SK-N-SH treated with all-trans-retinoic acid at 6 μM for 48 hours (cell line): Measurements from ENCODE around the gene RAB3B.

Experiments used
- ATAC-seq: fragments of 200-7000 bp; cut with Tn5 transposase; 3 replicates; pipeline ENCODE4 v1.9.1; 2020; ENCODE audit warnings: mild to moderate bottlenecking, moderate library complexity
- ARNTL ChIP-seq: fragments of 450-650 bp; formaldehyde crosslinking; IDR thresholded peaks from 2 replicates; pipeline ENCODE4 v1.5.0; 2020; ENCODE audit warnings: low read depth, mild to moderate bottlenecking, moderate library complexity, borderline replicate concordance
- BACH2 ChIP-seq: fragments of 250-450 bp; sonication (Bioruptor Pico); IDR thresholded peaks from 2 replicates; pipeline ENCODE4 v1.9.0; 2021; ENCODE audit warnings: mild to moderate bottlenecking, borderline replicate concordance
- CREB5 ChIP-seq: fragments of 250-450 bp; sonication (Bioruptor Pico); IDR thresholded peaks from 2 replicates; pipeline ENCODE4 v1.5.1; 2020; ENCODE audit warnings: low read depth, mild to moderate bottlenecking, moderate library complexity
- CSDC2 ChIP-seq: fragments of 250-450 bp; sonication (Bioruptor Pico); IDR thresholded peaks from 2 replicates; pipeline ENCODE4 v1.5.0; 2020; ENCODE audit warnings: mild to moderate bottlenecking, moderate library complexity
- CSRNP3 ChIP-seq: fragments of 250-450 bp; sonication (Bioruptor Pico); IDR thresholded peaks from 2 replicates; pipeline ENCODE4 v1.5.1; 2021; ENCODE audit warnings: mild to moderate bottlenecking, moderate library complexity
- ESRRG ChIP-seq: fragments of 250-450 bp; sonication (Bioruptor Pico); IDR thresholded peaks from 2 replicates; pipeline ENCODE4 v1.6.1; 2021; ENCODE audit warnings: mild to moderate bottlenecking
- GLIS3 ChIP-seq: fragments of 250-450 bp; sonication (Bioruptor Pico); IDR thresholded peaks from 2 replicates; pipeline ENCODE4 v1.5.0; 2020; ENCODE audit warnings: mild to moderate bottlenecking, moderate library complexity
- ISL1 ChIP-seq: fragments of 250-450 bp; sonication (Bioruptor Pico); IDR thresholded peaks from 2 replicates; pipeline ENCODE4 v2.1.2; 2022; ENCODE audit warnings: mild to moderate bottlenecking, moderate library complexity
- OSR1 ChIP-seq: fragments of 250-450 bp; sonication (Bioruptor Pico); IDR thresholded peaks from 2 replicates; pipeline ENCODE4 v1.8.0; 2022; ENCODE audit warnings: moderate library complexity, mild to moderate bottlenecking, inconsistent platforms
- PATZ1 ChIP-seq: fragments of 250-450 bp; sonication (Bioruptor Pico); IDR thresholded peaks from 2 replicates; pipeline ENCODE4 v1.8.0; 2020; ENCODE audit warnings: mild to moderate bottlenecking, moderate library complexity, borderline replicate concordance
- PPARA ChIP-seq: fragments of 250-450 bp; sonication (Bioruptor Pico); IDR thresholded peaks from 2 replicates; pipeline ENCODE4 v1.5.0; 2020; ENCODE audit warnings: mild to moderate bottlenecking, borderline replicate concordance
- RARB ChIP-seq: fragments of 250-450 bp; sonication (Bioruptor Pico); IDR thresholded peaks from 2 replicates; pipeline ENCODE4 v1.8.0; 2021; ENCODE audit warnings: mild to moderate bottlenecking, moderate library complexity
- SNAI2 ChIP-seq: fragments of 250-450 bp; sonication (Bioruptor Pico); IDR thresholded peaks from 2 replicates; pipeline ENCODE4 v1.5.0; 2020; ENCODE audit warnings: mild to moderate bottlenecking, moderate library complexity
- TCF4 ChIP-seq: fragments of 250-450 bp; sonication (Bioruptor Pico); IDR thresholded peaks from 2 replicates; pipeline ENCODE4 v1.8.0; 2021; ENCODE audit warnings: mild to moderate bottlenecking, moderate library complexity, borderline replicate concordance
- TOX ChIP-seq: fragments of 250-450 bp; sonication (Bioruptor Pico); IDR thresholded peaks from 2 replicates; pipeline ENCODE4 v1.8.0; 2021; ENCODE audit warnings: mild to moderate bottlenecking, moderate library complexity, borderline replicate concordance
- ZC3H10 ChIP-seq: fragments of 250-450 bp; sonication (Bioruptor Pico); IDR thresholded peaks from 2 replicates; pipeline ENCODE4 v1.5.1; 2021; ENCODE audit warnings: mild to moderate bottlenecking, moderate library complexity
- ZFP3 ChIP-seq: fragments of 250-450 bp; sonication (Bioruptor Pico); IDR thresholded peaks from 2 replicates; pipeline ENCODE4 v1.5.0; 2020; ENCODE audit warnings: mild to moderate bottlenecking, moderate library complexity
- ZFP30 ChIP-seq: fragments of 450-650 bp; formaldehyde crosslinking; IDR thresholded peaks from 2 replicates; pipeline ENCODE4 v1.5.0; 2022; ENCODE audit warnings: mild to moderate bottlenecking, moderate library complexity
- ZNF565 ChIP-seq: fragments of 450-650 bp; formaldehyde crosslinking; conservative IDR thresholded peaks from 2 replicates; pipeline ENCODE4 v1.5.0; 2020; ENCODE audit warnings: low read depth, mild to moderate bottlenecking, moderate library complexity
- ZNF70 ChIP-seq: fragments of 450-650 bp; formaldehyde crosslinking; IDR thresholded peaks from 2 replicates; pipeline ENCODE4 v1.5.0; 2020; ENCODE audit warnings: mild to moderate bottlenecking, moderate library complexity
- ZNF8 ChIP-seq: fragments of 450-650 bp; formaldehyde crosslinking; IDR thresholded peaks from 2 replicates; pipeline ENCODE4 v1.5.0; 2020; ENCODE audit warnings: mild to moderate bottlenecking, moderate library complexity

The RAB3B gene

GRCh38 chr1:52026278-52026677 lies 35.8 kb upstream of the RAB3B start (continued):
- TF ChIP-seq CSRNP3 (CRISPR knock-in tag) = no peak
- no peak for TF ChIP-seq BACH2 (CRISPR knock-in tag)
- no peak for TF ChIP-seq PPARA
- no peak for TF ChIP-seq SNAI2 (CRISPR knock-in tag)
- no peak for TF ChIP-seq GLIS3 (CRISPR knock-in tag)

DNA sequence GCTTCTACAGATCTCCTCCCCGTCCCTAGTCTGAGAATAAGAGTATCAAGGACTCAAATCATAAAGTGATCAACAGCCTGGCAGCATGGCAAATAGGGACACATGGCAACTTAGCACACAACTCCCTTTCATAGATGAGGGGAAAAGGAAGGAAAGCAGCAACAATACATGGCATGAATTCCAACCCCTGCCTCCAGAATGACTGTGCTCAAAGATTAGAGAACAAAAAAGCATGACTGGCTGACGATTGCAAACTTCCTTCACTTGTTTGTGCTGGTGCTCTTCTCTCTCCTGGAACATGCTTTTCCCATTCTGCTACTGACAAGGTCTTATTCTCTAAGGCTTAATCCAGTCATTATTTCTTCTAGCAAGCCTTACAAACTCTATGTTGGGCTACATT lies 31.6 kb upstream of the RAB3B start:
- no peak for ATAC-seq
- TF ChIP-seq BACH2 (CRISPR knock-in tag) (no peak), OSR1 (CRISPR knock-in tag) (no peak), ZFP3 (CRISPR knock-in tag) (no peak), ZFP30 (CRISPR knock-in tag) (no peak), PATZ1 (no peak), ESRRG (CRISPR knock-in tag) (no peak), ZNF70 (CRISPR knock-in tag) (no peak), TCF4 (CRISPR knock-in tag) (no peak), ZNF565 (CRISPR knock-in tag) (no peak), ISL1 (CRISPR knock-in tag) (no peak), CREB5 (CRISPR knock-in tag) (no peak), RARB (CRISPR knock-in tag) (no peak)

DNA sequence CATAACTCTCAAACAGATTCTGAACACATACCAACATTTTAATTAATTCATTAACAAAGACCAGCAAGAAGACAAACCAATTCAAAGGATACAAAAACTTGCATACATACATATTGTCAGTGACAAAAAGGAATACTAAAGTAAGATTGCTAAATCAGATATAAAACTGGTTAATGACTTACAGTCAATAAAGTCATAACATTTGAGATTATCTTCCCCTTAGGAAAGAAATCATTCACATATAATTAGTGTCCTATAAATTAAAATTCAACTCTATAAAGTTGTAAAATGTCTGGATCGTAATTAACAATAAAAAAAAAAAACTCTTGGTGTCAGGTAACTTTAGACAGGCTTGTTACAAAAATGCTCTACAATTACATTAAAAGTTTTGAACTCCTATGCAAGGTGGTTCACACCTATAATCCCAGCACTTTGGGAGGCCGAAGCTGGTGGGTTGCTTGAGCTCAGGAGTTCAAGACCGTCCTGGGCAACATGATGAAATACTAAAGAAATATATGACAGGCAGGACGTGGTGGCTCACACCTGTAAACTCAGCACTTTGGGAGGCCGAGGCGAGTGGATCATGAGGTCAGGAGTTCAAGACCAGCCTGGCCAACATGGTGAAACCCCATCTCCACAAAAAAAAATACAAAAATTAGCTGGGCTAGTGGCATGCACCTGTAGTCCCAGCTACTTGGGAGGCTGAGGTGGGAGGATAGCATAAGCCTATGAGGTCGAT lies 17.7 kb upstream of the RAB3B start:
- no peak for ATAC-seq
- TF ChIP-seq ZNF70 (CRISPR knock-in tag) (no peak), PATZ1 (no peak), ZC3H10 (CRISPR knock-in tag) (no peak), TOX (CRISPR knock-in tag) (no peak), TCF4 (CRISPR knock-in tag) (no peak), CSRNP3 (CRISPR knock-in tag) (no peak), CSDC2 (CRISPR knock-in tag) (no peak), GLIS3 (CRISPR knock-in tag) (no peak), ARNTL (no peak), BACH2 (CRISPR knock-in tag) (no peak), ZNF565 (CRISPR knock-in tag) (no peak), ZNF8 (CRISPR knock-in tag) (no peak), ZFP3 (CRISPR knock-in tag) (no peak), PPARA (no peak), ESRRG (CRISPR knock-in tag) (no peak), SNAI2 (CRISPR knock-in tag) (no peak)
